GM12873 (cell line): ENCODE data around the gene CSF3.

ENCODE experiments used
- TF ChIP-seq, protein P1 (sequence below): IDR thresholded peaks from 2 replicates; pipeline ENCODE4 v1.5.1; 2012; ENCODE audit warnings: low read depth, mild to moderate bottlenecking, moderate library complexity, low read length, control low read depth; ENCODE audit not compliant: insufficient read depth; ENCODE audit errors: missing control alignments

CSF3 gene

DNA sequence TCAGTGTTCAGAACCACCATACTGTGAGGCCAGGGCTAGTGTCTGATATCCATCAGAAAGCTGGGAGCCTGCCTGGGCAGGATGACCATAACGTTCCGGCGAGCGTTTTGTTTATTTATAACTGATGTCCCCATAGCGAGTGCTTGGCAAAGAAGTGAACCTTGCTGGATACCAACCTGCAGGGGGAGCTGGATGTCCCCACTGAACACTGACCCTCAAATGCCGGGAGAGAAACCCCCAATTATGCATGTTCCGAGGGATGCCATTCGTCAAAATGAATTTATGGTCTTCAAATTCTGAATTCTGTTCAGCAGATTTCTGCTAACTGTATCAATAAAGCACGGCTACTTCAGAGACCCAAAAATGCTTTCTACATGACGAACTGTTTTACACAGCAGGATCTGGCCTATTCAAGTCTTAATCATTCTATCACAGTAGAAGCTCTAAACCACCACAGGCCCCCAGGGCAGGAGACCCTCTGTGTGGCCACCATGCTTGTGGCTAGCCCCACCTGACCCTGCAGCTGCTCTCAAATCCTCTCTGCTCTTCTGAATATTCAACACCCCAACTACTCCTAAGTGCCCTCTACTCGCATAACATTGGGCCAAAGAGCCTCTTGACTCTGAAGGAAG, 23.8 kb downstream of the CSF3 start:
- TF ChIP-seq, protein P1, sequence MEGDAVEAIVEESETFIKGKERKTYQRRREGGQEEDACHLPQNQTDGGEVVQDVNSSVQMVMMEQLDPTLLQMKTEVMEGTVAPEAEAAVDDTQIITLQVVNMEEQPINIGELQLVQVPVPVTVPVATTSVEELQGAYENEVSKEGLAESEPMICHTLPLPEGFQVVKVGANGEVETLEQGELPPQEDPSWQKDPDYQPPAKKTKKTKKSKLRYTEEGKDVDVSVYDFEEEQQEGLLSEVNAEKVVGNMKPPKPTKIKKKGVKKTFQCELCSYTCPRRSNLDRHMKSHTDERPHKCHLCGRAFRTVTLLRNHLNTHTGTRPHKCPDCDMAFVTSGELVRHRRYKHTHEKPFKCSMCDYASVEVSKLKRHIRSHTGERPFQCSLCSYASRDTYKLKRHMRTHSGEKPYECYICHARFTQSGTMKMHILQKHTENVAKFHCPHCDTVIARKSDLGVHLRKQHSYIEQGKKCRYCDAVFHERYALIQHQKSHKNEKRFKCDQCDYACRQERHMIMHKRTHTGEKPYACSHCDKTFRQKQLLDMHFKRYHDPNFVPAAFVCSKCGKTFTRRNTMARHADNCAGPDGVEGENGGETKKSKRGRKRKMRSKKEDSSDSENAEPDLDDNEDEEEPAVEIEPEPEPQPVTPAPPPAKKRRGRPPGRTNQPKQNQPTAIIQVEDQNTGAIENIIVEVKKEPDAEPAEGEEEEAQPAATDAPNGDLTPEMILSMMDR = peak; percentile 45

DNA sequence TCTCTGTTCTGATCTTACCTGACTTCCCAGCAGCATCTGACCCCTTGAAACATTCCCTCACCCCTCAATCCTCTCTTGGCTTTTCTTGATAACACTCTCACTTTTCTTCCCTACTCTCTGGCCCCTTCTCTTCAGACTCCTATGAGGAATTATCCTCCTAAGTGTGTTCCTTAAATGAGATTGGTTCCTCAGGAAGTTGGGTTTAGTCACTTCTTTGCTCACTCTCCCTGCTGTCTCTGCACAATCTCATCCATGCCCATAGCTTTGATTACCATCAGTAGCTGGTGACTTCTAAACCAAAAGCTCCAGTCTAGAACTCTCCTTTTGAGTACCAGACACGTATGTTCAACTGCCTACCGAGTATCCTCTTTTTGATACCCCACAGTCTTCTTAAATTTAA, 26.0 kb downstream of the CSF3 start:
- TF ChIP-seq, protein P1 = no peak

DNA sequence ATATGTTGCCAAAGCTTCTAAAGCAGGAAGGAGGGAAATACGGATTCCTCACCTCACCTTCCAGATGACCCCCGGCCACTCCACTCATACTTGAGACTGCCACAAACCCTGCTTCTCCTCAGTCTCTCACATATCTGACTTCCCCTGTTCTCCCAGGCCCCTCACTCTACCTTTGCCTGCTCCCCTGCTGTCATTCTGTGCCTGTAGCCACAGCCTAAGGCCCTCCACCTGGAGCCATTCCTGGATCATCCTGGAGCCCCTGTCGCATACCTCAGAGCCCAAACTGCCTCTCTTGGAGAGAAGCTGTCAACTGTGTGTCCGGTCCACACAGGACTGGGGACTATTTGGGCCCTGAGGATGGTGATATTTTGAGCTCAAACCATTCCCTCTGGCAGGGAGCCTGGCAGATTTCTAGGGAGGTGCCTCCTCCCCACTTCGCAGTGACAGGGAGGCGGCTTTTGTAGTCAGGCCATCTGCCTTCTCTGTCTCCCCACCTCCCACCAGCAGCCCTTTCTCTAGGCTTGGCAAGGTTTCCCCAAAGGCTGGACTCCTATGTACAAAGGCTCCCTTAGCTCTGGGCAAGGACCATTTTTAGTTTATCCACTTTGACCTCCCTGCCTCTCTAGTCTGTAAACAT, 41.3 kb downstream of the CSF3 start:
- TF ChIP-seq, protein P1 = no peak

DNA sequence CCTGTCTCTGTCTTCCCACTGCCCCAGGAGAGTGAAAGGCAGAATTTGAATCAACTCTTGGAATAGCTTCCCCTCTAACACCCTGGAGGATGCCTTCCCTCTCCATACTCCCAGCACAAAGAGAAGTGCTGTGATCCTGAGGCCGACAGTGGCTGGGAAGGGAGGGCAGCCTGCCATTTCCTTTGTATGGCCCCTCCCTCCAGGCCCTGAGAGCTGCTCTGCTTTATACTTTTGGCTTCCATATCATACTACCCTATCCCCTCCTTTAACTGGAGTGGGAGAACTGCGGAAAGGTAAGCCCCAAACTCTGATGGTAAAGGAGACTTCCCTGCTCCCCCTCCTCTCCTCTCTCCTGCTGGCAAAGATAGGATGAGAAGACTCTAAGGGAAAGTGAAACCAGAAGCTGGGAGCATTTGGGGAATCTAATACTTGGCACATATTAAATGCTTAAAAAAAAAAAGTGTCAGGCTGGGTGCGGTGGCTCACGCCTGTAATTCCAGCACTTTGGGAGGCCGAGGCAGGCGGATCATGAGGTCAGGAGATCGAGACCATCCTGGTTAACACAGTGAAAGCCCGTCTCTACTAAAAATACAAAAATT, 43.0 kb downstream of the CSF3 start:
- TF ChIP-seq, protein P1 = no peak

DNA sequence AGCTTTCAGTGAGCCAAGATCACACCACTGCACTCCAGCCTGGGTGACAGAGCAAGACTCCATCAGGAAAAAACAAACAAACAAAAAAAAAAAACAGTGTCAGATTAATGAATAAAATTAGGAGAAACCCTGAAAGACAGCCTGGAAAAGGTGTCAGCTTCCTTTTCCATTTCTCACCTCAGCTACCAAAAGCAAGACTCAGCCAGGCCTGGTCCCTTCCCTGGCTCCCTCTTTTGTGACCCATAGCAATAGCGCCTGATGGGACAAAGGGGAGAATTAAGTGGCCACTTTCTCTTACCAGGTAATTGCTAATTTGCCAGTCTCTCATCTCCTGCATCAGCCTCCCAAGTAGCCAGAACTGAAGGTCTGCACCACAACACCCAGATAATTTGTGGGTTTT, 43.6 kb downstream of the CSF3 start:
- TF ChIP-seq, protein P1 = no peak

DNA sequence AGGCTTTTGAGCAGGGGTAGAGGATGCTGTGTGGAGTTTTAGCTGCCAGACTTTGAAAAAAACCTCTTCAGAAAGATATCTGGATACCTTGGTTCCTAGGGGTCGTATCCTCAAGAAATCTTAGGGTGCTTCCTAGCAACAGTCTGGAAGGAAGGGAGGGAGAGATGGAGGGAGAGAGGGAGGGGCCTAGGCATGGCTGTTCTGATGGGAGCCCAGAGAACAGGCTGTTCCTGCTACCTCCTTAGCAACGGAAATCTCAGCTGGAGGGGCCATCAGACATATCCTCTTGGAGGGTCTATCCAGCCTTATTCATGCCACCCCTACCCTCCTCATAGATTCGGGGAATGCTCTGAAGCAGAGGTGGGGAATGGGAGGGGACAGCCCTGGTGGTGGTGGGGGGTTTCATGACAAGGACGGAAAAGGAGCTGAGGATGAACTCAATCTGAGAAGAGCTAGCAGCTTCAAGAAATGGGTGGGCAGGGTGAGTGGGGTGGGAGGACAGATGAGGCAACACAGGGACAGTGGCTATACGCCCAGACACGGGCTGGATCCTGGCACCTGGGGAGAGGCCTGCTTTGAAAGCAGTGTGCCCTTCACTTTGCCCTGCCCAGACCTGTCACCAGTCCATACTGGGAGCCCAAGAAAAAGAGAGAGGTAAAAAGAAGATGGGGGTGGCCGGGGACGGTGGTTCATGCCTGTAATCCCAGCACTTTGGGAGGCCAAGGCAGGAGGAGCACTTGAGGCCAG, 44.7 kb downstream of the CSF3 start:
- TF ChIP-seq, protein P1 = no peak
